Astrocyte of the cerebellum (primary cell): ENCODE measurements around the gene KCTD1.

Experiments used
- DNase-seq: peaks from one replicate; pipeline ENCODE4 v3.0.0-alpha.2; 2011; ENCODE audit warnings: low read depth
- H3K4me3 ChIP-seq: 2 replicates; pipeline ENCODE4 v1.5.1; 2011; ENCODE audit warnings: mild to moderate bottlenecking, low read depth, low read length, moderate library complexity
- in situ Hi-C: cut with HindIII; loops from 2 replicates; pipeline ENCODE4 v1.10.0; 2017; ENCODE audit warnings: low sequenced_read_pairs
- TF ChIP-seq, protein P1 (sequence below): IDR thresholded peaks from 2 replicates; pipeline ENCODE4 v1.5.1; 2012; ENCODE audit warnings: low read length, low read depth, moderate library complexity, mild to moderate bottlenecking; ENCODE audit errors: missing control alignments

The KCTD1 gene

DNA sequence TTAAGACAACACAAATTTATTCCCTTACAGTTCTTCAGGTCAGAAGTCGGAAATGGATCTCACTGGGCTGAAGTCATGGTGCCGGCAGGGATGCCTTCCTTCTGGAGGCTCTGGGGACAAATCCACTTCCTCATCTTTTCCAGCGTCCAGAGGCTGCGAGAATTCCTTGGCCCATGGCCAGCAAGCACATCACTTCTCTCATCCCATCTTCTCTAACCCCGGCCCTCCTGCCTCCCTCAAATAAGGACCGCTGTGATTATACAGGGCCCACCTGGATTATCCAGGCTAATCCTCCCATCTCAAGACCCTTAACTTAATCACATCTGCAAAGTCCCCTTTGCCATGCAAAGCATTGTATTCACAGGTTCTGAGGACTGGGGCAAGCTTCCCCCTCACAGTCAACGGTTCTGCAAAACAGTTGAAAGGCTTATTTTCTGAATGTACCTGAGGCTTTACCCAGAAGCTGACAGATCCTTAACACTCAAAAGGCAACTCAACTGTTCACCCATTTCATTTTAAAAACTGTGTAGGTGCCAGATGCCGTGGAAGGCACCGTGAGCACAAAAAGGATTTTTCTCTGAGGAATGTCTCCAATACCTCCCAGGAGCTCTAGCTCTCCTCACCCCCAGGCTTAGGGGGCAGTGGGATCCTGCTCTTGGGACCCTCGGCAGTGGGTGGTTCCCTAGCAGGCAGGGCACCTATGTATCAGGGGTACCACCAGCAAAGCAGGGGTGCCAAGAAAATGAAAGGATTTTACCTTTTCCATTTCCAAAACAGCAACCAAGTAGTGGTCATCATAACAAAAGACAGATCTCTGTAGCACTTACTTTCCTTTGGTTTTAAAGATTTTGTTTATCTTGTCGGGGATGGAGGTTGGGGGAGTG, 84.0 kb downstream of the KCTD1 start:
- H3K4me3 ChIP-seq = no peak overlapping the region
- no peak for DNase-seq
- in situ Hi-C loops = no loop called here
- TF ChIP-seq, protein P1, sequence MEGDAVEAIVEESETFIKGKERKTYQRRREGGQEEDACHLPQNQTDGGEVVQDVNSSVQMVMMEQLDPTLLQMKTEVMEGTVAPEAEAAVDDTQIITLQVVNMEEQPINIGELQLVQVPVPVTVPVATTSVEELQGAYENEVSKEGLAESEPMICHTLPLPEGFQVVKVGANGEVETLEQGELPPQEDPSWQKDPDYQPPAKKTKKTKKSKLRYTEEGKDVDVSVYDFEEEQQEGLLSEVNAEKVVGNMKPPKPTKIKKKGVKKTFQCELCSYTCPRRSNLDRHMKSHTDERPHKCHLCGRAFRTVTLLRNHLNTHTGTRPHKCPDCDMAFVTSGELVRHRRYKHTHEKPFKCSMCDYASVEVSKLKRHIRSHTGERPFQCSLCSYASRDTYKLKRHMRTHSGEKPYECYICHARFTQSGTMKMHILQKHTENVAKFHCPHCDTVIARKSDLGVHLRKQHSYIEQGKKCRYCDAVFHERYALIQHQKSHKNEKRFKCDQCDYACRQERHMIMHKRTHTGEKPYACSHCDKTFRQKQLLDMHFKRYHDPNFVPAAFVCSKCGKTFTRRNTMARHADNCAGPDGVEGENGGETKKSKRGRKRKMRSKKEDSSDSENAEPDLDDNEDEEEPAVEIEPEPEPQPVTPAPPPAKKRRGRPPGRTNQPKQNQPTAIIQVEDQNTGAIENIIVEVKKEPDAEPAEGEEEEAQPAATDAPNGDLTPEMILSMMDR = no peak

DNA sequence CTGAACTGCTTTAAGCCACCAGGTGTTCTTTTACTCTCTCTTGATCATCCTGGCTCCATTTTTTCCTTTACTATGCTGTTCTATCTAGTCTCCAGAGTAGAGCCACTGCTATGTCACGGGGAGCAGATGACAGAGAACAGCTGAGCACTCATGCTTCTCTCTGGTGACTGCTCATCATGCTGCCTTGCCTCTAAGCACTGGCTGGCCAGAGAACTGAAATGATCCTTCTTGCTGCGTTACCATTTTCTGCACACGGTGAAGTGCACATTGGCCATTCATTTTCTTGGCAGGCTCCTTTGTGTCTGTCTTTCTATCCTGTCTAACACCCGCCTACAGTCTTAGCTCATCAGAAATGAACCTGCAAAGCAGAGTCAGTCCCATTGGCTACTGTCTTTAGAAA, 86.0 kb downstream of the KCTD1 start:
- TF ChIP-seq, protein P1 = no peak
- no peak for DNase-seq
- in situ Hi-C loops = no loop called here
- no peak overlapping the region for H3K4me3 ChIP-seq

DNA sequence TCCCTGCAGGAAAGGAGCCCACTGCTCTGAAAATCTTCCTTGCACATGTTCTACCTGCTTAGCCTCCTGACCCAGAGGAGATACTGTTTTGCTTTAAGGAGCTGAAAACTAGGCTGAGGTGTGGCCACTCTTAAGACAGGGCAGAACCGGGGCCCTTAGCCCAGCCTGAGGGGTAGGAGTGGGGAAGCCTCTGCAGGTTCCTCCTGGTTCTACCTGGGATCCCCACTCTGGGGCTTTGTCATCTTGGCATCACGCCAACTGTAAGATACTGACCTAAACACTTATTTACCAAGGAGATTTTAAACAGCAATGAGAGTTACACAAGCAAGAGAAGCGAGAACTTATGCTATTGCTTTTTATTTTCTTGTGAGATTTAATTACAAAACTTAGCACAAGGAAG, 86.9 kb downstream of the KCTD1 start:
- DNase-seq = no peak
- TF ChIP-seq, protein P1 = no peak
- no peak overlapping the region for H3K4me3 ChIP-seq
- in situ Hi-C loops = no loop called here

DNA sequence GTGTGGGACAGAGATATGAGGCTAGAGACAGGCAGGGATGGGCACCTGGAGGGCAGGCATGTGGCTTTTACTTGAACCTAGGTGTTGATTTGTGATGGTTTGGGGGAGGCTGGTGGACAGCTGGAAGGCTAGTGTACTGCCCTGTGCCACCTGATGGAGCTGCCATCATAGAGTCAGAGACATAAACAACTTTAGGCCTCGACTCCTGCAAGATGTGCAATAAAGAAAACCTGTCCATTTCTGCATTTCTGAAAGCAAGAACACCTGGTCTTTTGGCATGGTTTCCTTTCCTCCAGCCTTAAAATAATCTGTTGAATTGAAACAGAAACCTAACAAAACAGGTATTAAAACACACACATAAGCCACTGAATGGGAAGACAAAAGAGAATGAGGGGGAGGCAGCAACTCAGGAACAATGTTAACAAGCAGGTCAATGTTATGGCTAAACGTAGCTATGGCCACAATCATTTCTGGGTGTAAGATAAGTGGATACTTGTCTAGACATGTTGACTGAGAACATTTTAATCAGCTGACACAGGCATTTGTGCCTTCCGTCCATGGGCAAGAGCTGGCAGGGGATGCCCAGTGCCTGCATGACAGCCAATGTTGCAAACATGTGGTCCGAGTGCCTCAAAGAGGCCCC, 87.8 kb downstream of the KCTD1 start:
- TF ChIP-seq, protein P1 = no peak
- DNase-seq = no peak
- in situ Hi-C loops = no loop called here
- no peak overlapping the region for H3K4me3 ChIP-seq

DNA sequence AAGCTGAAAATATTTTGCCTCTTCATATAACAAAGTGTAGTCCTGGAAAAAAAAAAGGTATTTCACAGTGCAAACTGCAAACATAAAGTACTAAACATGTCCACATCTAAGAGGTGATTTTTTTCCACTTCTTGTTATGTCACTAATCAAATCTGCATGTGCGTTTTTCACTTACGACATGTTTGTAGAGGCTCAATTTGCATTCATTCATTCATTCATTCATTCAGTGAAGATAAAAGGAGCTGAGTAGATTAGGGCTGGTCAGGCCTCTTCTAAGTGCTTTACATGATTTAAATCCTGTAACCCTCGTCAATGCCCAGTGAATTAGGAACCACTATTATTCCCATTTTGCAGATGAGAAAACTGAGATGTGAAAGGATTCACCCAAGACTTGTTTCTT, 88.5 kb downstream of the KCTD1 start:
- in situ Hi-C loops = no loop called here
- TF ChIP-seq, protein P1 = no peak
- H3K4me3 ChIP-seq = no peak overlapping the region
- no peak for DNase-seq

DNA sequence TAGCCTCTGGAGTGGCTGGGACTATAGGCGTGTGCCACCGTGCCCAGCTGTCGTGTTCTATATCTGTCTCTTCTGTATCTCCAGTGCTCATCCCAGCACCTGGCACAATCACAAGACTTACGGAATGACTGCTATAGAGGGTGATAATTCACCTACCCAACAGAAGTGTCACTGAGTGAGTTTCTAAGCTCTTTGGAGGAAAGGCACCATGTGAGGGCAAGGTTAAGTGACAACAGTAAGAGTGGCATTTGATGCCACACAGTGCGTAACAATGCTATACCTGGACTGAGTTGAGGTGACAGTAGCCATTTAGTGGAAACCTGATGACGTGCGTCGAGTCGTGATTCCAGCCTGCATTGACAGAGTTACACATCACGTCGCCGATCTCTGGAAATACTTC, 89.0 kb downstream of the KCTD1 start:
- in situ Hi-C loops = no loop called here
- H3K4me3 ChIP-seq = no peak overlapping the region
- TF ChIP-seq, protein P1 = no peak
- DNase-seq = no peak
